Naive thymus-derived CD8-positive, alpha-beta T cell (primary cell): ENCODE data around the gene ZFAND3. TPM values are rescaled to one million over a fixed set of nuclear protein-coding genes. Genes with fewer than 3 reads are reported as not detected.
"Not testable (repeated sequence)": the region's sequence is repeated elsewhere in the genome, so short reads cannot be mapped to it uniquely, and the experiment has no call there.

Experiments used
- ATAC-seq, 2 donors: fragments of 150-1000 bp; cut with Tn5 transposase in 1 of 2; sonication (Bioruptor Pico), chemical (Tn5 transposase) in 1 of 2; 1 replicate in 1 of 2; 2 replicates in 1 of 2; pipeline ENCODE4 v1.10.0; 2021; ENCODE audit warnings: mild to moderate bottlenecking in 2 of 2, moderate library complexity in 2 of 2
- POLR2A ChIA-PET: fragments of 350-600 bp; sonication (Branson Sonifier 250); formaldehyde crosslinking; loops from one replicate; lab custom pipeline; 2021; ENCODE audit warnings: antibody characterized with exemption; lab: Charles Lee
- DNase-seq, 10 donors: peaks; one replicate each; pipeline versions ENCODE4 v3.0.0 to v3.0.0-alpha.2; 2020 to 2022
- H3K27ac Mint-ChIP-seq, 10 donors: one replicate each; pipeline ENCODE4 v1.8.0; 2020 to 2022; ENCODE audit warnings: mild to moderate bottlenecking in 10 of 10, mixed read lengths in 10 of 10, moderate library complexity in 4 of 10, inconsistent platforms in 1 of 10
- H3K27me3 Mint-ChIP-seq, 5 donors: one replicate each; pipeline ENCODE4 v1.8.0; 2021 to 2022; ENCODE audit warnings: mixed read lengths in 5 of 5
- H3K36me3 Mint-ChIP-seq, 3 donors: one replicate each; pipeline ENCODE4 v1.8.0; 2020 to 2022; ENCODE audit warnings: mixed read lengths in 3 of 3, mild to moderate bottlenecking in 2 of 3, inconsistent platforms in 1 of 3
- H3K4me1 Mint-ChIP-seq, 4 donors: one replicate each; pipeline ENCODE4 v1.8.0; 2021 to 2022; ENCODE audit warnings: mixed read lengths in 4 of 4
- H3K4me3 Mint-ChIP-seq, 10 donors: one replicate each; pipeline ENCODE4 v1.8.0; 2020 to 2022; ENCODE audit warnings: mild to moderate bottlenecking in 10 of 10, mixed read lengths in 10 of 10, moderate library complexity in 6 of 10, inconsistent platforms in 1 of 10
- H3K9me3 Mint-ChIP-seq, 9 donors: one replicate each; pipeline ENCODE4 v1.8.0; 2020 to 2022; ENCODE audit warnings: mixed read lengths in 9 of 9, mild to moderate bottlenecking in 3 of 9, inconsistent platforms in 1 of 9, moderate library complexity in 1 of 9
- polyA plus RNA-seq, 3 donors: library from polyadenylated mRNA; unstranded; fragments of 300-500 nt; fragmentation: Illumina TruSeq; gene quantifications; one replicate each; pipeline ENCODE4 v1.2.3, GENCODE V29; 2021
- total RNA-seq, 8 experiments: library from RNA in 2 of 8; stranded (reverse) in 2 of 8; gene quantifications; one replicate each; pipeline ENCODE4 v1.2.3 and lab custom pipeline; 2021 to 2026

ZFAND3 gene
- total and polyA plus RNA-seq, 5 experiments from 2014 or later, result 3.7 to 33.8 (median 4.5) TPM

GRCh38 chr6:38113825-38114576, 294.5 kb downstream of the ZFAND3 start:
- ATAC-seq (no peak), DNase-seq (no peak)
- Mint-ChIP-seq H3K9me3 (no peaks in the 10 kb centered on the region), H3K27me3 (no peaks in the 10 kb centered on the region), H3K36me3 (peaks cover 0 to 43% (median 22%) of the 10 kb centered on the region in 3 donors), H3K4me3 (no peak overlapping the region), H3K27ac (peak overlapping the region in 3 of 10 donors; percentile 2 to 65 (median 53)), H3K4me1 (peaks cover 11 to 42% (median 28%) of the 10 kb centered on the region in 4 donors)
- POLR2A ChIA-PET, result interaction anchor here (0.6 kb wide), 1 partner anchor 537 kb away, joined by 5 read pairs; no protein-coding TSS in a partner anchor

GRCh38 chr6:38114976-38115625, 295.6 kb downstream of the ZFAND3 start:
- Mint-ChIP-seq H3K4me1 (peaks cover 5 to 34% (median 23%) of the 10 kb centered on the region in 4 donors), H3K4me3 (no peak overlapping the region), H3K36me3 (peaks cover 3 to 48% (median 25%) of the 10 kb centered on the region in 3 donors), H3K27ac (peak overlapping the region in 3 of 10 donors; percentile 6 to 81 (median 54)), H3K9me3 (no peaks in the 10 kb centered on the region), H3K27me3 (no peaks in the 10 kb centered on the region)
- POLR2A ChIA-PET, result no interaction called here
- DNase-seq, result no peak
- ATAC-seq, result no peak

GRCh38 chr6:38115626-38116008, 296.1 kb downstream of the ZFAND3 start:
- ATAC-seq, result no peak
- Mint-ChIP-seq H3K27me3 (no peaks in the 10 kb centered on the region), H3K36me3 (peaks cover 3 to 50% (median 26%) of the 10 kb centered on the region in 3 donors), H3K27ac (peak overlapping the region in 1 of 10 donors; percentile 54), H3K4me1 (peaks cover 1 to 29% (median 19%) of the 10 kb centered on the region in 4 donors), H3K4me3 (no peak overlapping the region), H3K9me3 (no peaks in the 10 kb centered on the region)
- POLR2A ChIA-PET, result no interaction called here
- DNase-seq, result no peak

- peaks cover 3 to 55% (median 32%) of the 10 kb centered on the region in 3 donors for H3K36me3 Mint-ChIP-seq
- no peak overlapping the region for H3K4me3 Mint-ChIP-seq
- H3K27me3 Mint-ChIP-seq, result no peaks in the 10 kb centered on the region
- POLR2A ChIA-PET, result no interaction called here
- DNase-seq (no peak), ATAC-seq (no peak)
- H3K4me1 Mint-ChIP-seq, result peaks cover 0 to 26% (median 17%) of the 10 kb centered on the region in 4 donors
- H3K27ac Mint-ChIP-seq, result no peak overlapping the region
- H3K9me3 Mint-ChIP-seq, result no peaks in the 10 kb centered on the region
Observed at GRCh38 chr6:38116248-38116647, 296.7 kb downstream of the ZFAND3 start.

GRCh38 chr6:38117281-38117680, 297.8 kb downstream of the ZFAND3 start:
- Mint-ChIP-seq H3K27me3 (no peaks in the 10 kb centered on the region), H3K9me3 (no peaks in the 10 kb centered on the region), H3K27ac (peak overlapping the region in 2 of 10 donors; percentile 25 to 36), H3K4me3 (no peak overlapping the region), H3K36me3 (peaks cover 10 to 64% (median 39%) of the 10 kb centered on the region in 3 donors), H3K4me1 (peaks cover 0 to 26% (median 15%) of the 10 kb centered on the region in 4 donors)
- POLR2A ChIA-PET, result no interaction called here
- ATAC-seq (no peak), DNase-seq (no peak)

- no peak overlapping the region for H3K27ac Mint-ChIP-seq
Observed at GRCh38 chr6:38118791-38119365, 299.4 kb downstream of the ZFAND3 start.

GRCh38 chr6:38119516-38119915, 300.0 kb downstream of the ZFAND3 start:
- POLR2A ChIA-PET, result no interaction called here
- Mint-ChIP-seq H3K4me3 (no peak overlapping the region), H3K4me1 (peaks cover 0 to 27% (median 15%) of the 10 kb centered on the region in 4 donors), H3K36me3 (peaks cover 17 to 79% (median 51%) of the 10 kb centered on the region in 3 donors), H3K9me3 (peaks cover 0 to 2% (median 0%) of the 10 kb centered on the region in 9 donors), H3K27ac (no peak overlapping the region), H3K27me3 (no peaks in the 10 kb centered on the region)
- DNase-seq (no peak), ATAC-seq (no peak)

More at GRCh38 chr6:38118791-38119365, 299.4 kb downstream of the ZFAND3 start:
- H3K9me3 Mint-ChIP-seq, result peaks cover 0 to 2% (median 0%) of the 10 kb centered on the region in 9 donors
- peaks cover 17 to 78% (median 51%) of the 10 kb centered on the region in 3 donors for H3K36me3 Mint-ChIP-seq
- no peak for DNase-seq
- no peak overlapping the region for H3K4me3 Mint-ChIP-seq
- POLR2A ChIA-PET, result no interaction called here
- H3K4me1 Mint-ChIP-seq, result peaks cover 0 to 31% (median 17%) of the 10 kb centered on the region in 4 donors
- no peaks in the 10 kb centered on the region for H3K27me3 Mint-ChIP-seq
- ATAC-seq, result no peak

- POLR2A ChIA-PET, H3K27ac Mint-ChIP-seq, H3K27me3 Mint-ChIP-seq, ATAC-seq, H3K4me3 Mint-ChIP-seq, H3K9me3 Mint-ChIP-seq, DNase-seq: not testable (repeated sequence)
- Mint-ChIP-seq H3K36me3 (peaks cover 35 to 71% (median 56%) of the 10 kb centered on the region in 3 donors), H3K4me1 (peaks cover 10 to 31% (median 18%) of the 10 kb centered on the region in 4 donors)
Observed at GRCh38 chr6:38124224-38124926, 304.8 kb downstream of the ZFAND3 start.

GRCh38 chr6:38127284-38127683, 307.8 kb downstream of the ZFAND3 start:
- no peak overlapping the region for H3K4me3 Mint-ChIP-seq
- H3K4me1 Mint-ChIP-seq, result peaks cover 24 to 48% (median 34%) of the 10 kb centered on the region in 4 donors
- H3K27me3 Mint-ChIP-seq, result no peaks in the 10 kb centered on the region
- H3K36me3 Mint-ChIP-seq, result peaks cover 25 to 57% (median 42%) of the 10 kb centered on the region in 3 donors
- H3K9me3 Mint-ChIP-seq, result peaks cover 0 to 8% (median 0%) of the 10 kb centered on the region in 9 donors
- no peak for DNase-seq
- no peak for ATAC-seq
- no peak overlapping the region for H3K27ac Mint-ChIP-seq
- POLR2A ChIA-PET, result no interaction called here

GRCh38 chr6:38131527-38131965, 312.0 kb downstream of the ZFAND3 start:
- DNase-seq, result no peak
- no peak for ATAC-seq
- peak overlapping the region in 3 of 10 donors; percentile 9 to 35 (median 11) for H3K27ac Mint-ChIP-seq
- H3K36me3 Mint-ChIP-seq, result peaks cover 7 to 41% (median 20%) of the 10 kb centered on the region in 3 donors
- POLR2A ChIA-PET, result no interaction called here
- H3K9me3 Mint-ChIP-seq, result peaks cover 0 to 4% (median 0%) of the 10 kb centered on the region in 9 donors
- H3K4me1 Mint-ChIP-seq, result peaks cover 29 to 69% (median 44%) of the 10 kb centered on the region in 4 donors
- H3K27me3 Mint-ChIP-seq, result no peaks in the 10 kb centered on the region
- no peak overlapping the region for H3K4me3 Mint-ChIP-seq

GRCh38 chr6:38133932-38134703, 314.6 kb downstream of the ZFAND3 start:
- Mint-ChIP-seq H3K4me3 (no peak overlapping the region), H3K9me3 (peaks cover 0 to 4% (median 0%) of the 10 kb centered on the region in 9 donors), H3K4me1 (peaks cover 31 to 76% (median 42%) of the 10 kb centered on the region in 4 donors), H3K27me3 (no peaks in the 10 kb centered on the region), H3K36me3 (peaks cover under 1 to 41% (median 8%) of the 10 kb centered on the region in 3 donors), H3K27ac (peak overlapping the region in 1 of 10 donors; percentile 23)
- ATAC-seq, result no peak
- POLR2A ChIA-PET, result no interaction called here
- no peak for DNase-seq
